ENCODE results near the gene SPINK5.

Gene SPINK5

GRCh38 chr5:148168246-148168645, 104.5 kb downstream of the SPINK5 start, which contains the start of gene SPINK14:
SPINK14 (plus strand) TSS chr5:148168546; CDS start chr5:148169733, 1,187 bp downstream.
- Histone ChIP-seq H2AFZ (ENCODE audit: low read length) (no peak within 1 kb of the TSS), H2BK5ac (ENCODE audit: low read length) (no peak within 1 kb of the TSS), H3K27ac (replicated peaks; ENCODE audit: low read length) (no peak within 1 kb of the TSS), H3K9ac (ENCODE audit: low read depth, low read length, poor library complexity) (no peak within 1 kb of the TSS), H3K4me3 (ENCODE audit: low read length in 2 of 2) (no peak within 1 kb of the TSS), H3K36me3 (replicated peaks in 1 of 2; ENCODE audit: control insufficient read depth in 2 of 2, insufficient read depth in 2 of 2, low read length in 2 of 2) (no peaks in the 10 kb centered on the region), H3K23ac (ENCODE audit: low read depth, low read length, poor library complexity) (no peak within 1 kb of the TSS), H3K9me3 (replicated peaks in 1 of 2; ENCODE audit: control insufficient read depth in 2 of 2, insufficient read depth in 1 of 2, low read depth in 1 of 2, low read length in 2 of 2) (no peaks in the 10 kb centered on the region), H3K18ac (ENCODE audit: low read length) (no peak within 1 kb of the TSS), H2AK5ac (ENCODE audit: low read depth, low read length) (no peak within 1 kb of the TSS), H4K91ac (ENCODE audit: low read depth, low read length, poor library complexity) (no peak within 1 kb of the TSS), H3K79me1 (ENCODE audit: low read depth, low read length) (no peaks in the 10 kb centered on the region), H3K14ac (ENCODE audit: low read length) (no peak within 1 kb of the TSS), H3K27me3 (ENCODE audit: control insufficient read depth in 3 of 3, insufficient read depth in 3 of 3, low read depth in 1 of 3, low read length in 3 of 3) (no peaks in the 10 kb centered on the region), H3K4me1 (ENCODE audit: control insufficient read depth in 2 of 2, insufficient read depth in 1 of 2, low read depth in 1 of 2, low read length in 2 of 2) (no peaks in the 10 kb centered on the region), H2BK12ac (ENCODE audit: low read length) (no peak within 1 kb of the TSS), H3K4me2 (ENCODE audit: insufficient read depth, low read length, poor library complexity, severe bottlenecking) (no peak within 1 kb of the TSS), H2BK15ac (ENCODE audit: low read length) (no peak within 1 kb of the TSS), H4K8ac (ENCODE audit: low read depth, low read length) (no peak within 1 kb of the TSS), H2BK120ac (ENCODE audit: low read depth, low read length) (no peak within 1 kb of the TSS), H3K4ac (ENCODE audit: low read length) (no peak within 1 kb of the TSS)
- no CpG with 5 or more reads among the region's 1 CpG for WGBS, 2 donors (ENCODE audit: extremely low coverage in 2 of 2, insufficient read length in 2 of 2, insufficient replicate concordance in 1 of 2)
- no peak for DNase-seq (ENCODE audit: low spot score)

GRCh38 chr5:148172377-148172776, 108.6 kb downstream of the SPINK5 start:
- H3K79me1 ChIP-seq (ENCODE audit: low read depth, low read length), result no peaks in the 10 kb centered on the region
- no peak overlapping the region for H2AFZ ChIP-seq (ENCODE audit: low read length)

GRCh38 chr5:148176480-148176879, 112.7 kb downstream of the SPINK5 start:
- WGBS, 2 donors (ENCODE audit: extremely low coverage in 2 of 2, insufficient read length in 2 of 2, insufficient replicate concordance in 1 of 2), result no CpG with 5 or more reads among the region's 2 CpGs

More at GRCh38 chr5:148172377-148172776, 108.6 kb downstream of the SPINK5 start:
- H2AK5ac ChIP-seq (ENCODE audit: low read depth, low read length), result no peak overlapping the region
- no peak overlapping the region for H4K8ac ChIP-seq (ENCODE audit: low read depth, low read length)
- no peaks in the 10 kb centered on the region for H3K4me1 ChIP-seq (ENCODE audit: control insufficient read depth in 2 of 2, insufficient read depth in 1 of 2, low read depth in 1 of 2, low read length in 2 of 2)
- H4K91ac ChIP-seq (ENCODE audit: low read depth, low read length, poor library complexity), result no peak overlapping the region
- no peak overlapping the region for H2BK15ac ChIP-seq (ENCODE audit: low read length)
- H3K14ac ChIP-seq (ENCODE audit: low read length), result no peak overlapping the region
- H3K27ac ChIP-seq (replicated peaks; ENCODE audit: low read length), result no peak overlapping the region
- no peaks in the 10 kb centered on the region for H3K36me3 ChIP-seq (replicated peaks in 1 of 2; ENCODE audit: control insufficient read depth in 2 of 2, insufficient read depth in 2 of 2, low read length in 2 of 2)
- no peaks in the 10 kb centered on the region for H3K27me3 ChIP-seq (ENCODE audit: control insufficient read depth in 3 of 3, insufficient read depth in 3 of 3, low read depth in 1 of 3, low read length in 3 of 3)
- no peak overlapping the region for H3K23ac ChIP-seq (ENCODE audit: low read depth, low read length, poor library complexity)
- no peak overlapping the region for H3K4me2 ChIP-seq (ENCODE audit: insufficient read depth, low read length, poor library complexity, severe bottlenecking)
- H3K18ac ChIP-seq (ENCODE audit: low read length), result no peak overlapping the region
- no peak overlapping the region for H2BK12ac ChIP-seq (ENCODE audit: low read length)
- no peak for DNase-seq (ENCODE audit: low spot score)
- no peak overlapping the region for H2BK120ac ChIP-seq (ENCODE audit: low read depth, low read length)
- no peak overlapping the region for H2BK5ac ChIP-seq (ENCODE audit: low read length)
- no peaks in the 10 kb centered on the region for H3K9me3 ChIP-seq (replicated peaks in 1 of 2; ENCODE audit: control insufficient read depth in 2 of 2, insufficient read depth in 1 of 2, low read depth in 1 of 2, low read length in 2 of 2)
- WGBS, 2 donors (ENCODE audit: extremely low coverage in 2 of 2, insufficient read length in 2 of 2, insufficient replicate concordance in 1 of 2), result no CpG with 5 or more reads among the region's 2 CpGs
- no peak overlapping the region for H3K4ac ChIP-seq (ENCODE audit: low read length)
- no peak overlapping the region for H3K4me3 ChIP-seq (ENCODE audit: low read length in 2 of 2)
- no peak overlapping the region for H3K9ac ChIP-seq (ENCODE audit: low read depth, low read length, poor library complexity)

GRCh38 chr5:148177207-148177606, 113.4 kb downstream of the SPINK5 start:
- no peak overlapping the region for H3K4me2 ChIP-seq (ENCODE audit: insufficient read depth, low read length, poor library complexity, severe bottlenecking)
- no peak for DNase-seq (ENCODE audit: low spot score)

More at GRCh38 chr5:148176480-148176879, 112.7 kb downstream of the SPINK5 start:
- no peak overlapping the region for H3K4me2 ChIP-seq (ENCODE audit: insufficient read depth, low read length, poor library complexity, severe bottlenecking)
- no peaks in the 10 kb centered on the region for H3K79me1 ChIP-seq (ENCODE audit: low read depth, low read length)
- H4K8ac ChIP-seq (ENCODE audit: low read depth, low read length), result no peak overlapping the region
- H3K4me3 ChIP-seq (ENCODE audit: low read length in 2 of 2), result no peak overlapping the region
- no peaks in the 10 kb centered on the region for H3K4me1 ChIP-seq (ENCODE audit: control insufficient read depth in 2 of 2, insufficient read depth in 1 of 2, low read depth in 1 of 2, low read length in 2 of 2)
- H2BK5ac ChIP-seq (ENCODE audit: low read length), result no peak overlapping the region
- H3K18ac ChIP-seq (ENCODE audit: low read length), result no peak overlapping the region
- no peaks in the 10 kb centered on the region for H3K36me3 ChIP-seq (replicated peaks in 1 of 2; ENCODE audit: control insufficient read depth in 2 of 2, insufficient read depth in 2 of 2, low read length in 2 of 2)
- H2BK120ac ChIP-seq (ENCODE audit: low read depth, low read length), result no peak overlapping the region
- H3K14ac ChIP-seq (ENCODE audit: low read length), result no peak overlapping the region
- H3K9me3 ChIP-seq (replicated peaks in 1 of 2; ENCODE audit: control insufficient read depth in 2 of 2, insufficient read depth in 1 of 2, low read depth in 1 of 2, low read length in 2 of 2), result no peaks in the 10 kb centered on the region
- H3K4ac ChIP-seq (ENCODE audit: low read length), result no peak overlapping the region
- H3K27me3 ChIP-seq (ENCODE audit: control insufficient read depth in 3 of 3, insufficient read depth in 3 of 3, low read depth in 1 of 3, low read length in 3 of 3), result no peaks in the 10 kb centered on the region
- H3K27ac ChIP-seq (replicated peaks; ENCODE audit: low read length), result no peak overlapping the region
- H3K23ac ChIP-seq (ENCODE audit: low read depth, low read length, poor library complexity), result no peak overlapping the region
- H2BK12ac ChIP-seq (ENCODE audit: low read length), result no peak overlapping the region
- H2AK5ac ChIP-seq (ENCODE audit: low read depth, low read length), result no peak overlapping the region
- DNase-seq (ENCODE audit: low spot score), result no peak
- no peak overlapping the region for H2BK15ac ChIP-seq (ENCODE audit: low read length)
- no peak overlapping the region for H2AFZ ChIP-seq (ENCODE audit: low read length)
- H3K9ac ChIP-seq (ENCODE audit: low read depth, low read length, poor library complexity), result no peak overlapping the region
- H4K91ac ChIP-seq (ENCODE audit: low read depth, low read length, poor library complexity), result no peak overlapping the region

More at GRCh38 chr5:148177207-148177606, 113.4 kb downstream of the SPINK5 start:
- Histone ChIP-seq H3K79me1 (ENCODE audit: low read depth, low read length) (no peaks in the 10 kb centered on the region), H4K91ac (ENCODE audit: low read depth, low read length, poor library complexity) (no peak overlapping the region), H2BK120ac (ENCODE audit: low read depth, low read length) (no peak overlapping the region), H2BK12ac (ENCODE audit: low read length) (no peak overlapping the region), H2AK5ac (ENCODE audit: low read depth, low read length) (no peak overlapping the region), H3K36me3 (replicated peaks in 1 of 2; ENCODE audit: control insufficient read depth in 2 of 2, insufficient read depth in 2 of 2, low read length in 2 of 2) (no peaks in the 10 kb centered on the region), H3K9ac (ENCODE audit: low read depth, low read length, poor library complexity) (no peak overlapping the region), H3K23ac (ENCODE audit: low read depth, low read length, poor library complexity) (no peak overlapping the region), H3K4ac (ENCODE audit: low read length) (no peak overlapping the region), H3K27ac (replicated peaks; ENCODE audit: low read length) (no peak overlapping the region), H3K9me3 (replicated peaks in 1 of 2; ENCODE audit: control insufficient read depth in 2 of 2, insufficient read depth in 1 of 2, low read depth in 1 of 2, low read length in 2 of 2) (no peaks in the 10 kb centered on the region), H3K27me3 (ENCODE audit: control insufficient read depth in 3 of 3, insufficient read depth in 3 of 3, low read depth in 1 of 3, low read length in 3 of 3) (no peaks in the 10 kb centered on the region), H3K14ac (ENCODE audit: low read length) (no peak overlapping the region), H2AFZ (ENCODE audit: low read length) (no peak overlapping the region), H2BK15ac (ENCODE audit: low read length) (no peak overlapping the region), H3K4me3 (ENCODE audit: low read length in 2 of 2) (no peak overlapping the region), H4K8ac (ENCODE audit: low read depth, low read length) (no peak overlapping the region), H2BK5ac (ENCODE audit: low read length) (no peak overlapping the region), H3K18ac (ENCODE audit: low read length) (no peak overlapping the region), H3K4me1 (ENCODE audit: control insufficient read depth in 2 of 2, insufficient read depth in 1 of 2, low read depth in 1 of 2, low read length in 2 of 2) (no peaks in the 10 kb centered on the region)
- no CpG with 5 or more reads among the region's 1 CpG for WGBS, 2 donors (ENCODE audit: extremely low coverage in 2 of 2, insufficient read length in 2 of 2, insufficient replicate concordance in 1 of 2)
